SK-MEL-5 (cell line): ENCODE data around the gene GPRC6A. TPM values are rescaled to one million over a fixed set of nuclear protein-coding genes. Genes with fewer than 3 reads are reported as not detected.

Experiments
- total RNA-seq: library from RNA; depleted of rRNA; stranded (reverse); fragments of >200 nt; shearing (Covaris generic); gene quantifications from 2 replicates; pipeline ENCODE4 v1.2.3, GENCODE V29; 2014; rRNA removed

GPRC6A gene
- total RNA-seq, 1 experiment from 2014 or later = not detected

Other genes starting within 250 kb of the GPRC6A start
- 0.21 TPM in 1 of 2 replicates, not detected in the other for gene RSPH4A, start 212.6 kb downstream of the GPRC6A start, total RNA-seq
- 14.1 and 15.9 TPM in 2 replicates for gene ZUP1, start 160.3 kb downstream of the GPRC6A start, total RNA-seq
- 8.6 and 9.9 TPM in 2 replicates for gene KPNA5, start 147.9 kb downstream of the GPRC6A start, total RNA-seq
- gene FAM162B, start 63.4 kb downstream of the GPRC6A start, total RNA-seq = not detected in 2 replicates
- 0.08 TPM in 1 of 2 replicates, not detected in the other for gene RFX6, start 48.2 kb upstream of the GPRC6A start, total RNA-seq